Lower lobe of right lung (tissue), 2 donors: ENCODE results near the gene GP1BA. TPM values are rescaled to one million over a fixed set of nuclear protein-coding genes. Genes with fewer than 3 reads are reported as not detected.
A peak's percentile ranks its signal among the peaks of the same experiment; 100 is the strongest.

Experiments used
- ATAC-seq, 2 donors: fragments of 200-7000 bp; cut with Tn5 transposase; one replicate each; pipeline ENCODE4 v1.9.1; 2020 to 2022; ENCODE audit warnings: mild to moderate bottlenecking in 2 of 2, moderate library complexity in 2 of 2
- DNase-seq: peaks from one replicate; pipeline ENCODE4 v3.0.0-alpha.2; 2020
- H3K27ac ChIP-seq: fragments of 200-600 bp; one replicate; pipeline ENCODE4 v1.8.0; 2022
- H3K27me3 ChIP-seq: fragments of 200-600 bp; one replicate; pipeline ENCODE4 v1.8.0; 2022; ENCODE audit warnings: low read depth
- H3K36me3 ChIP-seq: fragments of 200-600 bp; one replicate; pipeline ENCODE4 v1.8.0; 2022; ENCODE audit warnings: mild to moderate bottlenecking
- H3K4me1 ChIP-seq: fragments of 200-600 bp; one replicate; pipeline ENCODE4 v1.8.0; 2022
- H3K4me3 ChIP-seq: fragments of 200-600 bp; one replicate; pipeline ENCODE4 v1.8.0; 2022; ENCODE audit warnings: mild to moderate bottlenecking
- H3K9me3 ChIP-seq: fragments of 200-600 bp; one replicate; pipeline ENCODE4 v1.8.0; 2022
- intact Hi-C: fragments of 100-400 bp; cut with DNase I; formaldehyde crosslinking; loops from one replicate; pipeline ENCODE4 v1.11.0; 2022
- total RNA-seq: library from RNA; stranded (reverse); fragmentation: NEBNext Ultra II Directional; extraction: Animal tissue kit (Norgen Biotek cat#: 25700); gene quantifications from one replicate; pipeline ENCODE4 v1.2.1, GENCODE V29; 2021
- TF ChIP-seq, protein P1 (sequence below): fragments of 200-600 bp; IDR thresholded peaks from one replicate; pipeline ENCODE4 v1.8.0; 2022; ENCODE audit warnings: antibody characterized with exemption, mild to moderate bottlenecking
- donor health status: DM: no; HTN: yes; CAD: no; lungs with severe emphysema.

GP1BA gene
- total RNA-seq, 1 donor from 2014 or later: 0.92 TPM

GRCh38 chr17:4941319-4941610, 9.2 kb downstream of the GP1BA start:
- DNase-seq: no peak
- Histone ChIP-seq H3K27ac (peak overlapping the region; percentile 90), H3K4me3 (peak overlapping the region; percentile 97), H3K4me1 (peaks cover 65% of the 10 kb centered on the region), H3K27me3 (no peaks in the 10 kb centered on the region), H3K36me3 (peaks cover 68% of the 10 kb centered on the region), H3K9me3 (no peaks in the 10 kb centered on the region)
- intact Hi-C loops: no loop called here
- TF ChIP-seq, protein P1, sequence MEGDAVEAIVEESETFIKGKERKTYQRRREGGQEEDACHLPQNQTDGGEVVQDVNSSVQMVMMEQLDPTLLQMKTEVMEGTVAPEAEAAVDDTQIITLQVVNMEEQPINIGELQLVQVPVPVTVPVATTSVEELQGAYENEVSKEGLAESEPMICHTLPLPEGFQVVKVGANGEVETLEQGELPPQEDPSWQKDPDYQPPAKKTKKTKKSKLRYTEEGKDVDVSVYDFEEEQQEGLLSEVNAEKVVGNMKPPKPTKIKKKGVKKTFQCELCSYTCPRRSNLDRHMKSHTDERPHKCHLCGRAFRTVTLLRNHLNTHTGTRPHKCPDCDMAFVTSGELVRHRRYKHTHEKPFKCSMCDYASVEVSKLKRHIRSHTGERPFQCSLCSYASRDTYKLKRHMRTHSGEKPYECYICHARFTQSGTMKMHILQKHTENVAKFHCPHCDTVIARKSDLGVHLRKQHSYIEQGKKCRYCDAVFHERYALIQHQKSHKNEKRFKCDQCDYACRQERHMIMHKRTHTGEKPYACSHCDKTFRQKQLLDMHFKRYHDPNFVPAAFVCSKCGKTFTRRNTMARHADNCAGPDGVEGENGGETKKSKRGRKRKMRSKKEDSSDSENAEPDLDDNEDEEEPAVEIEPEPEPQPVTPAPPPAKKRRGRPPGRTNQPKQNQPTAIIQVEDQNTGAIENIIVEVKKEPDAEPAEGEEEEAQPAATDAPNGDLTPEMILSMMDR: no peak
- no peak for ATAC-seq

- no peak for DNase-seq
- no peak for ATAC-seq
- Histone ChIP-seq H3K4me3 (no peak overlapping the region), H3K9me3 (no peaks in the 10 kb centered on the region), H3K27ac (no peak overlapping the region), H3K4me1 (peaks cover 67% of the 10 kb centered on the region), H3K36me3 (peaks cover 57% of the 10 kb centered on the region), H3K27me3 (no peaks in the 10 kb centered on the region)
- intact Hi-C loops: no loop called here
- TF ChIP-seq, protein P1: no peak
These were observed 10.9 kb downstream of the GP1BA start for GRCh38 chr17:4942760-4943508.

DNA sequence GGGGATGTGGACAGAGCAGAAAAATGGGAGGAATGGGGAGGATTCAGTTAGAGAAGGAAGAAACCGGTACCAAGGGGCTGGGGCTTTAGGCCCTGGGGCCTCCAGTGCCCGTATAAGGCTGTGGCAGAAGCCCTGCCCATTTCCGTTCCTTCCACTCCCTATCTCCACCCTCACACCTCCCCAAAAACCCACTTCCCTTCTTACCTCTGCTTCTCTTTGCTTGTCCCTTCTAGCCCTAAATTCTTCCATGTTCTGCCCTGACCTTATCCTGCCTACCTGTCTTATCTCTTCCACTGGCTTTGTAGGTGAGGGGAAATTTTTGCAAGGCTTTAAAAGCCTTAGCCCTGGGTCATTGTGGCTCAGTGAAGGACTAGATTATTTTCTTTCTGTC, 12.1 kb downstream of the GP1BA start:
- Histone ChIP-seq H3K4me3 (peak overlapping the region; percentile 99), H3K36me3 (peaks cover 50% of the 10 kb centered on the region), H3K9me3 (no peaks in the 10 kb centered on the region), H3K27ac (peak overlapping the region; percentile 47), H3K27me3 (no peaks in the 10 kb centered on the region), H3K4me1 (peaks cover 55% of the 10 kb centered on the region)
- TF ChIP-seq, protein P1: no peak
- no peak for ATAC-seq
- DNase-seq: no peak
- intact Hi-C loops: no loop called here

GRCh38 chr17:4944554-4945175, 12.6 kb downstream of the GP1BA start:
- H3K4me3 ChIP-seq: peak overlapping the region; percentile 99
- H3K27ac ChIP-seq: peak overlapping the region; percentile 47
- no peaks in the 10 kb centered on the region for H3K27me3 ChIP-seq
- peaks cover 52% of the 10 kb centered on the region for H3K4me1 ChIP-seq
- ATAC-seq (no peak), DNase-seq (no peak)
- H3K9me3 ChIP-seq: no peaks in the 10 kb centered on the region
- TF ChIP-seq, protein P1: no peak
- peaks cover 50% of the 10 kb centered on the region for H3K36me3 ChIP-seq
- intact Hi-C loops: no loop called here

DNA sequence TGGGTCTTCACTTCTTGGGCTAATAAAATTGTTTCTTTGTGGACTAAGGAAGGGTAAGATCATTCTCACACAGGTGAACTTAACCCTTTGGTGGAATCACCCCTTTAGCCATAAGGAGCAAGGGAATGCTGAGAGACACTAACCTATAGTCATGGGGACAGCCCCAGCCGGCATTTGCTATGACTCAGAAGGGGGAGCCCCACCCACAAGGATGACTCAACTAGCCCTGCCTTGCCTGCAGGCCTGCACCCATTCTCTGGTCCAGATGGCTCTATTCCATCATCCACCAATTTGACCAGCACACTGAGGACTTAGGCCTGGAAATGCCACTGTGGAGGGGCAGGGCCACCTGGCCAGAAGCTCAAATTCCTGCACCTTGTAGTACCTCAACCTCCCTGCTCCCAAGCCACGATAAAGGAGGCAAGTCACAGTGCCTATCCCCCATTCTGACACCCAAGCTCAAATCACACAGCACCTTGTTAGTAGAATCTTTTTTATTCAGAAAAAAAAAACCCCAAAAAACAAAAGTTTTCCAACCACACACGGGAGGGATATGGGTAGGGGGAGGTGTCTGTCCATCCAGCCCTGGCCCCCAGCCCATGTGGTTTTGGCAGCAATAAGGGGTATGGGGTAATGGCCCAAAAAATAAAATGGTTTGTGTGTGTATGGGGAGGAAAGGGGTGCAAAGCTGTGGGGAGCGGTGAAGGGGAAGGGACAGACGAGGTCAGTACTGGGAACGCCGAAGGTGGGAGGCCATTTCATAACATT, 13.3 kb downstream of the GP1BA start:
- Histone ChIP-seq H3K27me3 (no peaks in the 10 kb centered on the region), H3K9me3 (no peaks in the 10 kb centered on the region), H3K4me1 (peaks cover 55% of the 10 kb centered on the region), H3K36me3 (peaks cover 50% of the 10 kb centered on the region), H3K4me3 (peak overlapping the region; percentile 99), H3K27ac (peak overlapping the region; percentile 47)
- ATAC-seq: no peak
- peak; percentile 77 for DNase-seq
- TF ChIP-seq, protein P1: no peak
- intact Hi-C loops: no loop called here
